HCT116 (cell line): Measurements from ENCODE around the gene NPM3. TPM values are rescaled to one million over a fixed set of nuclear protein-coding genes. Genes with fewer than 3 reads are reported as not detected.

Experiments
- ATAC-seq: fragments of 200-7000 bp; cut with Tn5 transposase; 2 replicates; pipeline ENCODE4 v1.9.1; 2020; ENCODE audit warnings: mild to moderate bottlenecking, moderate library complexity
- BruUV-seq: library from RNA; stranded (reverse); fragments of 400-500 nt; replicated peaks from 2 replicates; lab custom pipeline; 2021; lab: Mats Ljungman, UMichigan
- CTCF ChIA-PET: fragments of 300-600 bp; sonication (Branson Sonifier 250); formaldehyde crosslinking; loops from one replicate; lab custom pipeline; 2021; ENCODE audit warnings: antibody characterized with exemption; lab: Charles Lee
- POLR2A ChIA-PET: fragments of 300-600, 350-600 bp; sonication (Branson Sonifier 250); formaldehyde crosslinking; loops from one replicate; lab custom pipeline; 2021; ENCODE audit warnings: antibody characterized with exemption; lab: Charles Lee
- RAD21 ChIA-PET, 2 experiments: fragments of 300-600 bp; sonication (Branson Sonifier 250); formaldehyde crosslinking; loops; one replicate each; lab custom pipeline; 2023; ENCODE audit warnings: low total read pairs in 2 of 2; ENCODE audit not compliant: uncharacterized antibody in 2 of 2, unreplicated experiment in 2 of 2, low non-redundant PET in 1 of 2; lab: Charles Lee
- DNase-seq: peaks from one replicate; pipeline ENCODE4 v3.0.0-alpha.2; 2010; ENCODE audit warnings: low read depth, low spot score
- H2AFZ ChIP-seq: fragments of 200-600 bp; shearing (Covaris generic), sonication (generic); 2 replicates; pipeline ENCODE4 v1.6.1; 2017; ENCODE audit warnings: low read depth, mixed run types, mixed read lengths, antibody characterized with exemption, low read length; ENCODE audit not compliant: poor library complexity, severe bottlenecking
- H3K27ac ChIP-seq: 2 replicates; pipeline ENCODE4 v1.5.1; 2012; ENCODE audit warnings: low read depth, low read length
- H3K27me3 ChIP-seq: fragments of 200-600 bp; sonication (generic); 2 replicates; pipeline ENCODE4 v1.6.1; 2016; ENCODE audit warnings: mixed run types, low read length, mixed read lengths; ENCODE audit not compliant: insufficient read depth
- H3K36me3 ChIP-seq, 2 experiments: fragments of 200-500 bp in 1 of 2; fragments of 200-600 bp in 1 of 2; sonication (Bioruptor generic) in 1 of 2; sonication (generic) in 1 of 2; 2 replicates each; pipeline versions ENCODE4 v1.5.1 to v1.6.1; 2014 to 2016; ENCODE audit warnings: low read length in 2 of 2, inconsistent platforms in 1 of 2, mixed read lengths in 1 of 2, mixed run types in 1 of 2; ENCODE audit not compliant: insufficient read depth in 2 of 2, control insufficient read depth in 1 of 2
- H3K4me1 ChIP-seq, 2 experiments: fragments of 200-600 bp in 1 of 2; sonication (generic) in 1 of 2; 2 replicates each; pipeline versions ENCODE4 v1.5.1 to v1.6.1; 2012 to 2017; ENCODE audit warnings: low read length in 2 of 2, inconsistent platforms in 1 of 2, mild to moderate bottlenecking in 1 of 2, mixed read lengths in 1 of 2, mixed run types in 1 of 2, moderate library complexity in 1 of 2; ENCODE audit not compliant: insufficient read depth in 2 of 2, control insufficient read depth in 1 of 2
- H3K4me2 ChIP-seq: fragments of 200-600 bp; sonication (generic); 2 replicates; pipeline ENCODE4 v1.6.1; 2017; ENCODE audit warnings: mixed run types, low read length, mixed read lengths
- H3K4me3 ChIP-seq, 2 experiments: fragments of 200-600 bp in 1 of 2; sonication (generic) in 1 of 2; replicated peaks in 1 of 2; 2 replicates each; pipeline ENCODE4 v1.5.1; 2011 to 2016; ENCODE audit warnings: low read length in 2 of 2, control low read depth in 1 of 2, low read depth in 1 of 2, mild to moderate bottlenecking in 1 of 2, mixed read lengths in 1 of 2, mixed run types in 1 of 2
- H3K79me2 ChIP-seq: fragments of 200-600 bp; sonication (generic); 2 replicates; pipeline ENCODE4 v1.6.1; 2017; ENCODE audit warnings: mild to moderate bottlenecking, mixed run types, low read length, moderate library complexity, mixed read lengths; ENCODE audit not compliant: insufficient read depth
- H3K9ac ChIP-seq: fragments of 200-600 bp; sonication (generic); 2 replicates; pipeline ENCODE4 v1.6.1; 2016; ENCODE audit warnings: low read length, mixed read lengths
- H3K9me2 ChIP-seq: fragments of 200-600 bp; sonication (generic), shearing (Covaris generic); 2 replicates; pipeline ENCODE4 v1.6.1; 2017; ENCODE audit warnings: mixed run types, mild to moderate bottlenecking, moderate library complexity; ENCODE audit not compliant: insufficient read depth
- H3K9me3 ChIP-seq, 2 experiments: fragments of 200-500 bp in 1 of 2; fragments of 200-600 bp in 1 of 2; sonication (Bioruptor generic) in 1 of 2; sonication (generic) in 1 of 2; 2 replicates each; pipeline ENCODE4 v1.6.1; 2014 to 2017; ENCODE audit warnings: low read length in 2 of 2, mixed read lengths in 2 of 2, inconsistent platforms in 1 of 2, low read depth in 1 of 2, mild to moderate bottlenecking in 1 of 2, mixed run types in 1 of 2, moderate library complexity in 1 of 2; ENCODE audit not compliant: control insufficient read depth in 1 of 2, insufficient read depth in 1 of 2
- H4K20me1 ChIP-seq: fragments of 200-600 bp; sonication (generic), shearing (Covaris generic); 2 replicates; pipeline ENCODE4 v1.6.1; 2017; ENCODE audit warnings: mixed run types, mild to moderate bottlenecking, moderate library complexity; ENCODE audit not compliant: insufficient read depth
- EGR1 ChIP-seq: IDR thresholded peaks from 2 replicates; pipeline ENCODE4 v1.6.1; 2012; ENCODE audit warnings: low read depth
- ELF1 ChIP-seq: IDR thresholded peaks from 2 replicates; pipeline ENCODE4 v1.6.1; 2012; ENCODE audit warnings: low read depth, borderline replicate concordance
- EZH2phosphoT487 ChIP-seq: fragments of 200-600 bp; IDR thresholded peaks from 2 replicates; pipeline ENCODE4 v1.6.1; 2018; ENCODE audit warnings: antibody characterized with exemption, borderline replicate concordance
- FOSL1 ChIP-seq: IDR thresholded peaks from 2 replicates; pipeline ENCODE4 v1.6.1; 2012; ENCODE audit warnings: low read depth
- JUND ChIP-seq: IDR thresholded peaks from 2 replicates; pipeline ENCODE4 v1.6.1; 2012
- POLR2A ChIP-seq: IDR thresholded peaks from 2 replicates; pipeline ENCODE4 v1.7.0; 2011; ENCODE audit warnings: borderline replicate concordance; ENCODE audit not compliant: insufficient read depth, insufficient read length; ENCODE audit errors: extremely low read depth
- POLR2AphosphoS5 ChIP-seq: IDR thresholded peaks from 2 replicates; pipeline ENCODE4 v1.6.1; 2011; ENCODE audit warnings: mild to moderate bottlenecking, low read depth, low read length, moderate library complexity
- YY1 ChIP-seq: IDR thresholded peaks from 2 replicates; pipeline ENCODE4 v1.6.1; 2011; ENCODE audit warnings: low read length, low read depth, moderate library complexity, mild to moderate bottlenecking; ENCODE audit not compliant: insufficient replicate concordance; ENCODE audit errors: extremely low read depth
- ZBTB33 ChIP-seq: IDR thresholded peaks from 2 replicates; pipeline ENCODE4 v1.6.1; 2011; ENCODE audit warnings: mild to moderate bottlenecking, low read length, moderate library complexity; ENCODE audit not compliant: insufficient replicate concordance; ENCODE audit errors: extremely low read depth
- ZFX ChIP-seq: fragments of 450-650 bp; IDR thresholded peaks from 2 replicates; pipeline ENCODE4 v1.6.1; 2017
- intact Hi-C: fragments of 100-400 bp; cut with micrococcal nuclease; formaldehyde crosslinking; loops from 2 replicates; pipeline ENCODE4 v1.10.0; 2022
- total RNA-seq: library from RNA; stranded (reverse); gene quantifications from one replicate; pipeline ENCODE4 v1.2.1, GENCODE V29; 2021; ENCODE audit not compliant: unreplicated experiment

The NPM3 gene
- total RNA-seq, 1 experiment from 2014 or later = 267 TPM

DNA sequence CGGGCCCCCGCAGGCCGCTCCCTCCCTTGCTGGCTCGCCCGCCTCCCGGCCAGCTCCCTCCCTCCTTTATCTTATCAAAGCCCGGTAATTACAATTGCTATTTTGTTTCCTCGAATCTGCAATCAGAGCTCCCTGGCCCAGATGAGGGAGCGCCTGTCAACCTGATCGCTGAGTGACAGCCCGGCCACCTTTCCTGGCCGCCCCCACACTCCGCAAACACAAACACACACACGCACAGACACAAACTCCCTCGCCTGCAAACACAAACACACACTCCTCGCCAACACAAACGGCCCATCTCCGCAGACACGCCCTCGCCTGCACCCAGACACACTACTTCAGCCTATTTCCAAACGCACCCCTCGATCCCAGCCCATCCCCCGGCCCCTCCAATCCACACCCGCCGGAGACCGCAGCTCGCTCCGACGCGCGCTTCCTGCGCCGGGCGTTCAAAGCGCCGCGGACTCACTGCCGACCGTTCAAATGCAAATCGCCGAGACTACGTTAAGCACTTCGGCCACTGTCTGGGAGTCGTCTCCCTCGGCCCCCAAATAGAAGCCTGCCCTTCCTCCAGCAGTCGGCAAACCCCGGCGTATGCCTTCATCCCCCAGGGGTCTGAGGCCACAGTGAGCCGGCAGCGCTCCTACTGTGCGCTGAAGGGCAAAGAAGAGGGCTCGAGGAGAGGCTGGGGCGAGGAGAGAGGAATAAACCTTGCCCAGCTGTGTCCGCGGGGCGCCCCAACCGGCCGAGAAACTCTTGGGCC, 4.3 kb downstream of the NPM3 start:
- TF ChIP-seq POLR2A (no peak), ELF1 (no peak), ZFX (no peak), EZH2phosphoT487 (no peak), EGR1 (no peak), POLR2AphosphoS5 (no peak; the same call in 1 of the 2 replicates), FOSL1 (no peak), YY1 (no peak), JUND (no peak), ZBTB33 (no peak)
- Histone ChIP-seq H3K4me2 (no peak overlapping the region), H3K9me3 (no peaks in the 10 kb centered on the region), H3K4me3 (no peak overlapping the region), H3K36me3 (peaks cover 0 to 28% of the 10 kb centered on the region in 2 experiments; a peak in 1 of 4 replicates), H3K27ac (peak overlapping the region; percentile 66; the same call in 1 of the 2 replicates), H2AFZ (no peak overlapping the region), H3K79me2 (peaks cover 44% of the 10 kb centered on the region), H3K4me1 (peaks cover 19 to 36% of the 10 kb centered on the region in 2 experiments), H4K20me1 (peaks cover 3% of the 10 kb centered on the region; the same call in 1 of the 2 replicates), H3K9me2 (no peaks in the 10 kb centered on the region), H3K9ac (no peak overlapping the region), H3K27me3 (no peaks in the 10 kb centered on the region)
- POLR2A ChIA-PET = no interaction called here
- DNase-seq = no peak
- ATAC-seq = no peak
- RAD21 ChIA-PET = interaction anchor here in 1 of 2 experiments (0.7 kb wide), 1 partner anchor 565 kb away, joined by 3 read pairs; no protein-coding TSS in a partner anchor
- CTCF ChIA-PET = interaction anchor here (1.0 to 1.2 kb wide), 2 partner anchors 176 to 760 kb away, joined by 3 to 7 read pairs; no protein-coding TSS in a partner anchor
- BruUV-seq = no TSS peak
- intact Hi-C loops = no loop called here
